ENCODE data around the gene CAVIN2. TPM values are rescaled to one million over a fixed set of nuclear protein-coding genes. Genes with fewer than 3 reads are reported as not detected.

Gene CAVIN2
- total RNA-seq, 1 experiment from 2014 or later: 0.28 TPM

- CTCF ChIA-PET: interaction anchor here (0.9 kb wide), 1 partner anchor 358 kb away, joined by 3 read pairs; no protein-coding TSS in a partner anchor
- POLR2A ChIA-PET: no interaction called here
- Mint-ChIP-seq H3K9me3 (peaks cover 10% of the 10 kb centered on the region), H3K36me3 (no peaks in the 10 kb centered on the region; the same call in 1 of the 2 replicates), H3K4me1 (0 out of 2 replicates have a peak, but pooled peaks cover 3% of the 10 kb centered on the region), H3K27ac (no peak overlapping the region), H3K4me3 (no peak overlapping the region), H3K27me3 (ENCODE audit: low read depth) (no peaks in the 10 kb centered on the region)
- ATAC-seq (no peak), DNase-seq (ENCODE audit: low spot score) (no peak)
- TF ChIP-seq SMAD3 (CRISPR knock-in tag; IDR thresholded peaks at IDR 0.05; ENCODE audit: borderline replicate concordance) (no peak), ZNF671 (CRISPR knock-in tag; IDR thresholded peaks at IDR 0.05) (no peak), IRF1 (CRISPR knock-in tag; IDR thresholded peaks at IDR 0.05) (no peak), GRHL2 (CRISPR knock-in tag; IDR thresholded peaks at IDR 0.05; ENCODE audit: insufficient replicate concordance, severe bottlenecking) (no peak), E2F4 (CRISPR knock-in tag; IDR thresholded peaks at IDR 0.05; ENCODE audit: borderline replicate concordance, low read depth) (no peak), STAT6 (CRISPR knock-in tag; conservative IDR thresholded peaks at IDR 0.05; ENCODE audit: low read depth) (no peak), ZNF512 (CRISPR knock-in tag; IDR thresholded peaks at IDR 0.05; ENCODE audit: borderline replicate concordance) (no peak), JUN (CRISPR knock-in tag; IDR thresholded peaks at IDR 0.05) (no peak), ZNF281 (CRISPR knock-in tag; IDR thresholded peaks at IDR 0.05) (no peak), KAT7 (CRISPR knock-in tag; IDR thresholded peaks at IDR 0.05; ENCODE audit: borderline replicate concordance) (no peak), NFATC4 (CRISPR knock-in tag; IDR thresholded peaks at IDR 0.05) (no peak), ZNF425 (CRISPR knock-in tag; conservative IDR thresholded peaks at IDR 0.05) (no peak), ZNF423 (CRISPR knock-in tag; IDR thresholded peaks at IDR 0.05) (no peak)
Observed at GRCh38 chr2:191804766-191805165, 42.1 kb downstream of the CAVIN2 start.

- no peak for DNase-seq (ENCODE audit: low spot score)
- no peaks in the 10 kb centered on the region for H3K36me3 Mint-ChIP-seq
- TF ChIP-seq ZBTB43 (CRISPR knock-in tag; IDR thresholded peaks at IDR 0.05) (no peak), FOXK1 (CRISPR knock-in tag; IDR thresholded peaks at IDR 0.05) (no peak), ZNF121 (CRISPR knock-in tag; IDR thresholded peaks at IDR 0.05) (no peak), HMGXB4 (CRISPR knock-in tag; IDR thresholded peaks at IDR 0.05) (no peak)
- ChIA-PET POLR2A (no interaction called here), CTCF (interaction anchor here (1.2 to 1.6 kb wide), 2 partner anchors 44 to 68 kb away, joined by 4 to 5 read pairs; no protein-coding TSS in a partner anchor)
- no peaks in the 10 kb centered on the region for H3K27me3 Mint-ChIP-seq (ENCODE audit: low read depth)
- H3K27ac Mint-ChIP-seq: no peak overlapping the region
- 0 out of 2 replicates have a peak, but pooled peaks cover 4% of the 10 kb centered on the region for H3K9me3 Mint-ChIP-seq
- no peak overlapping the region for H3K4me3 Mint-ChIP-seq
- no peak for ATAC-seq
- 0 out of 2 replicates have a peak, but pooled peaks cover 3% of the 10 kb centered on the region for H3K4me1 Mint-ChIP-seq
Observed at GRCh38 chr2:191803007-191803406, 43.9 kb downstream of the CAVIN2 start.
